IMR-90 (cell line): Measurements from ENCODE around the gene DSN1. TPM values are rescaled to one million over a fixed set of nuclear protein-coding genes. Genes with fewer than 3 reads are reported as not detected.

Experiments
- ATAC-seq: fragments of 200-7000 bp; cut with Tn5 transposase; 2 replicates; pipeline ENCODE4 v1.9.1; 2020; ENCODE audit warnings: low read depth, mild to moderate bottlenecking, moderate library complexity
- BruUV-seq: library from RNA; stranded (reverse); fragments of 400-500 nt; replicated peaks from 2 replicates; lab custom pipeline; 2021; lab: Mats Ljungman, UMichigan
- CTCF ChIA-PET: fragments of 300-600 bp; formaldehyde crosslinking; extraction: SDS; loops from one replicate; lab custom pipeline; 2021; ENCODE audit warnings: antibody characterized with exemption; lab: Yijun Ruan, JAX
- POLR2A ChIA-PET: fragments of 300-600 bp; sonication (Branson Sonifier 250); formaldehyde crosslinking; loops from one replicate; lab custom pipeline; 2022; ENCODE audit warnings: antibody characterized with exemption; ENCODE audit not compliant: unreplicated experiment; lab: Charles Lee
- DNase-seq: peaks from one replicate; pipeline ENCODE4 v3.0.0; 2013
- H2AFZ ChIP-seq: replicated peaks from 2 replicates; pipeline ENCODE3; 2013; ENCODE audit warnings: low read length, mild to moderate bottlenecking; ENCODE audit not compliant: poor library complexity
- H2AK5ac ChIP-seq: 2 replicates; pipeline ENCODE4 v1.6.1; 2013; ENCODE audit warnings: low read depth, low read length, inconsistent platforms
- H2AK9ac ChIP-seq: replicated peaks from 2 replicates; pipeline ENCODE3; 2013; ENCODE audit warnings: mild to moderate bottlenecking, low read depth, low read length, moderate library complexity; ENCODE audit not compliant: poor library complexity
- H2BK120ac ChIP-seq: 2 replicates; pipeline ENCODE4 v1.6.1; 2013; ENCODE audit warnings: low read depth, low read length, inconsistent platforms
- H2BK15ac ChIP-seq: 3 replicates; pipeline ENCODE4 v1.6.1; 2013; ENCODE audit warnings: low read depth, low read length, inconsistent platforms
- H2BK20ac ChIP-seq: 2 replicates; pipeline ENCODE4 v1.6.1; 2013; ENCODE audit warnings: low read depth, mild to moderate bottlenecking, inconsistent platforms, low read length, moderate library complexity
- H2BK5ac ChIP-seq: 2 replicates; pipeline ENCODE4 v1.6.1; 2013; ENCODE audit warnings: mild to moderate bottlenecking, low read depth, low read length, inconsistent platforms; ENCODE audit not compliant: poor library complexity, severe bottlenecking
- H3K14ac ChIP-seq: replicated peaks from 2 replicates; pipeline ENCODE4 v1.6.1; 2013; ENCODE audit warnings: low read depth, low read length, inconsistent platforms
- H3K18ac ChIP-seq: 2 replicates; pipeline ENCODE4 v1.6.1; 2013; ENCODE audit warnings: low read depth, low read length, control low read depth
- H3K23ac ChIP-seq: 2 replicates; pipeline ENCODE4 v1.6.1; 2013; ENCODE audit warnings: low read depth, low read length, inconsistent platforms
- H3K27ac ChIP-seq: 2 replicates; pipeline ENCODE4 v1.5.1; 2013; ENCODE audit warnings: mild to moderate bottlenecking, control low read depth, low read length; ENCODE audit not compliant: insufficient read depth
- H3K27me3 ChIP-seq: 2 replicates; pipeline ENCODE4 v1.6.1; 2013; ENCODE audit warnings: low read length; ENCODE audit not compliant: control insufficient read depth, insufficient read depth
- H3K36me3 ChIP-seq: 2 replicates; pipeline ENCODE4 v1.6.1; 2013; ENCODE audit warnings: low read length, mixed read lengths; ENCODE audit not compliant: control insufficient read depth, insufficient read depth
- H3K4ac ChIP-seq: 2 replicates; pipeline ENCODE4 v1.6.1; 2013; ENCODE audit warnings: low read depth, low read length, inconsistent platforms
- H3K4me1 ChIP-seq: 2 replicates; pipeline ENCODE4 v1.6.1; 2013; ENCODE audit warnings: low read length, mixed read lengths; ENCODE audit not compliant: control insufficient read depth, insufficient read depth
- H3K4me2 ChIP-seq: 2 replicates; pipeline ENCODE4 v1.6.1; 2013; ENCODE audit warnings: low read depth, mild to moderate bottlenecking, control low read depth, low read length, moderate library complexity
- H3K4me3 ChIP-seq: 2 replicates; pipeline ENCODE4 v1.5.1; 2013; ENCODE audit warnings: low read depth, mild to moderate bottlenecking, control low read depth, low read length, moderate library complexity; ENCODE audit not compliant: insufficient read depth
- H3K56ac ChIP-seq: 2 replicates; pipeline ENCODE4 v1.6.1; 2013; ENCODE audit warnings: low read length, inconsistent platforms; ENCODE audit not compliant: insufficient read depth; ENCODE audit errors: extremely low read depth
- H3K79me1 ChIP-seq, 2 experiments: 2 replicates each; pipeline ENCODE4 v1.6.1; 2013; ENCODE audit warnings: low read length in 2 of 2, inconsistent platforms in 1 of 2, low read depth in 1 of 2
- H3K9ac ChIP-seq: 2 replicates; pipeline ENCODE4 v1.6.1; 2013; ENCODE audit warnings: low read depth, low read length, control low read depth
- H3K9me1 ChIP-seq: 2 replicates; pipeline ENCODE4 v1.6.1; 2013; ENCODE audit warnings: low read length, inconsistent platforms; ENCODE audit not compliant: insufficient read depth
- H3K9me3 ChIP-seq: 2 replicates; pipeline ENCODE4 v1.6.1; 2013; ENCODE audit warnings: low read length; ENCODE audit not compliant: control insufficient read depth, insufficient read depth
- H4K20me1 ChIP-seq: 2 replicates; pipeline ENCODE4 v1.6.1; 2013; ENCODE audit warnings: low read length, inconsistent platforms; ENCODE audit not compliant: insufficient read depth
- H4K5ac ChIP-seq: 2 replicates; pipeline ENCODE4 v1.6.1; 2013; ENCODE audit warnings: mild to moderate bottlenecking, low read depth, low read length, control low read depth
- H4K8ac ChIP-seq, 2 experiments: 2 replicates each; pipeline ENCODE4 v1.6.1; 2013; ENCODE audit warnings: low read depth in 2 of 2, low read length in 2 of 2, control low read depth in 1 of 2, inconsistent platforms in 1 of 2
- H4K91ac ChIP-seq: 2 replicates; pipeline ENCODE4 v1.6.1; 2013; ENCODE audit warnings: low read depth, low read length, inconsistent platforms; ENCODE audit not compliant: insufficient read depth
- CEBPB ChIP-seq: IDR thresholded peaks from 2 replicates; pipeline ENCODE4 v1.6.1; 2012; ENCODE audit warnings: low read depth, low read length, improper control_type of control experiment
- CHD1 ChIP-seq: IDR thresholded peaks from 2 replicates; pipeline ENCODE4 v1.6.1; 2012; ENCODE audit warnings: low read depth, low read length, improper control_type of control experiment
- WGBS, 2 experiments: methylation state at CpG; one replicate each; pipeline versions ENCODE4 v1.1.5 to v1.1.7; 2013; ENCODE audit warnings: missing lambda C conversion rate in 2 of 2; ENCODE audit not compliant: insufficient read length in 1 of 2; ENCODE audit errors: extremely low coverage in 2 of 2; 5-methylcytosine and 5-hydroxymethylcytosine counted together
- dilution Hi-C: fragments of 300-500 bp; cut with HindIII; formaldehyde crosslinking; loops from one replicate; pipeline ENCODE4 v1.14.3; 2018; ENCODE audit warnings: low sequenced_read_pairs; ENCODE audit not compliant: unreplicated experiment
- in situ Hi-C: fragments of 300-500 bp; cut with MboI; formaldehyde crosslinking; loops from 3 replicates; pipeline ENCODE4 v1.14.3; 2019; ENCODE audit warnings: low sequenced_read_pairs, inconsistent platforms, mixed read lengths
- intact Hi-C: fragments of 100-400 bp; cut with micrococcal nuclease; formaldehyde crosslinking; loops from 2 replicates; pipeline ENCODE4 v1.10.0; 2022
- polyA plus RNA-seq, 3 experiments: library from polyadenylated mRNA; depleted of rRNA; stranded (reverse); fragments of >200 nt; gene quantifications; 2 replicates each; pipeline ENCODE4 v1.2.3, GENCODE V29; 2012; ENCODE audit warnings: low replicate concordance in 1 of 3
- total RNA-seq: library from RNA; depleted of rRNA; stranded (reverse); fragments of >200 nt; gene quantifications from 2 replicates; pipeline ENCODE4 v1.2.3, GENCODE V29; 2012
- TF ChIP-seq, protein P1 (sequence below): fragments of 150-350 bp; IDR thresholded peaks from 2 replicates; pipeline ENCODE4 v1.6.1; 2016; ENCODE audit warnings: low read depth, mild to moderate bottlenecking, low read length, moderate library complexity, borderline replicate concordance

The DSN1 gene
- total and polyA plus RNA-seq, 2 of the 4 experiments (the other 2 are of a cell fraction), result 10.5 to 16.3 TPM

- no CpG with 5 or more reads among the region's 3 CpGs for WGBS, 2 experiments
- H3K4me2 ChIP-seq, result no peak overlapping the region
Observed at GRCh38 chr20:36720510-36720909, 53.1 kb downstream of the DSN1 start.

More at GRCh38 chr20:36720510-36720909, 53.1 kb downstream of the DSN1 start:
- ATAC-seq (no peak), DNase-seq (peak; percentile 37)
- Histone ChIP-seq H3K79me1 (no peaks in the 10 kb centered on the region), H3K18ac (no peak overlapping the region), H3K4me3 (no peak overlapping the region), H3K36me3 (peaks cover 2% of the 10 kb centered on the region; the same call in 1 of the 2 replicates), H2BK20ac (no peak overlapping the region), H3K27me3 (no peaks in the 10 kb centered on the region), H4K8ac (no peak overlapping the region), H2BK5ac (no peak overlapping the region), H3K9me1 (no peaks in the 10 kb centered on the region), H2BK120ac (no peak overlapping the region), H3K9me3 (no peaks in the 10 kb centered on the region), H4K5ac (no peak overlapping the region), H3K56ac (no peak overlapping the region), H3K23ac (no peak overlapping the region), H3K4ac (no peak overlapping the region), H4K91ac (no peak overlapping the region), H2AK9ac (no peak overlapping the region), H3K4me1 (no peaks in the 10 kb centered on the region), H3K14ac (no peak overlapping the region), H3K27ac (no peak overlapping the region), H2AK5ac (no peak overlapping the region), H2BK15ac (no peak overlapping the region), H4K20me1 (no peaks in the 10 kb centered on the region), H2AFZ (no peak overlapping the region), H3K9ac (no peak overlapping the region)
- in situ Hi-C loops, result loop anchor here (25.0 kb wide), 1 partner anchor 92 kb away; no protein-coding TSS in a partner anchor
- CTCF ChIA-PET, result no interaction called here
- POLR2A ChIA-PET, result no interaction called here
- TF ChIP-seq, protein P1, sequence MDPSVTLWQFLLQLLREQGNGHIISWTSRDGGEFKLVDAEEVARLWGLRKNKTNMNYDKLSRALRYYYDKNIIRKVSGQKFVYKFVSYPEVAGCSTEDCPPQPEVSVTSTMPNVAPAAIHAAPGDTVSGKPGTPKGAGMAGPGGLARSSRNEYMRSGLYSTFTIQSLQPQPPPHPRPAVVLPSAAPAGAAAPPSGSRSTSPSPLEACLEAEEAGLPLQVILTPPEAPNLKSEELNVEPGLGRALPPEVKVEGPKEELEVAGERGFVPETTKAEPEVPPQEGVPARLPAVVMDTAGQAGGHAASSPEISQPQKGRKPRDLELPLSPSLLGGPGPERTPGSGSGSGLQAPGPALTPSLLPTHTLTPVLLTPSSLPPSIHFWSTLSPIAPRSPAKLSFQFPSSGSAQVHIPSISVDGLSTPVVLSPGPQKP, result no peak
- no peak for TF ChIP-seq CHD1
- TF ChIP-seq CEBPB, result no peak
- dilution Hi-C loops, result no loop called here
- intact Hi-C loops, result no loop called here
- BruUV-seq, result no TSS peak
